ENCODE data around the gene GPD2.

DNA sequence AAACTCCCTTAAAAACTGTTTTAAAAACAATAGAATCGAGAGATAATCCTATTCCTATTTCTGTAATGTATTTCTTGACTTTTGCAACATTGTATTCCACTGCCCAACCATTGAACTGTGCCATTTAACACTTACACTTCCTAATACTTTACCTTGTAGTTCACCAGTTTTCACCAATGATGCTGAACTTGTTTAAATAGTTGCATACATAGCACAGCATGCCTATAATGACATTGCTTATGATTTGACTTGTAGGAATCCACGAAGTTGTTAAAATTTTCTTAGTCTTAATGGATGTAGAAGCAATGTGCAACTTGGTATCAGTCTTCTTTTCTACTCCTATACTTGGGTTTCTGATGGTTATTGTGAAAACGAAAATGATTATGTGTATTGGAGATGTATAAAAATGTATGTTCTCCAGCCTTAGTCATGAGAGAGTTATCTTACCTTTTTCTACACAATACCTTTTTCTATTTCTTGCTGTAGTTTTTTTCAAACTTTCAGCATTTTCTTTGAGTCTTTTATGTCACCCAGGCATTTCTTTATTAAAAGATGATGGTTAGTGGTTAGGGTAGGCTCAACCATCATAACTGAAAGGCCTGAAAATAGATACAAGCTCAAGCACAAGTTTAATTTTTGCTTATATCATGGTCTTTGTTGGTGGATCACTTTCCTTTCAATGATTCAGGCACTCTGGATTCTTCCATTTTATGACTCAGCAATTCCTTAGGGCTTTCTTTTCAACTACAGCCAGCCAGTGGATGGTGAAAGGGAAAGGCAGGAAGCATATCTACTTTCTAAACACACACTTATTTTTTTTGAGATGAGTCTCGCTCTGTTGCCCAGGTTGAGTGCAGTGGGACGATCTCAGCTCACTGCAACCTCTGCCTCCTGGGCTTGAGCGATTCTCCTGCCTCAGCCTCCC, 9.4 kb downstream of the GPD2 start:
- TF ChIP-seq POLR2A (IDR thresholded peaks at IDR 0.05), result no peak
- TF ChIP-seq, protein P1, sequence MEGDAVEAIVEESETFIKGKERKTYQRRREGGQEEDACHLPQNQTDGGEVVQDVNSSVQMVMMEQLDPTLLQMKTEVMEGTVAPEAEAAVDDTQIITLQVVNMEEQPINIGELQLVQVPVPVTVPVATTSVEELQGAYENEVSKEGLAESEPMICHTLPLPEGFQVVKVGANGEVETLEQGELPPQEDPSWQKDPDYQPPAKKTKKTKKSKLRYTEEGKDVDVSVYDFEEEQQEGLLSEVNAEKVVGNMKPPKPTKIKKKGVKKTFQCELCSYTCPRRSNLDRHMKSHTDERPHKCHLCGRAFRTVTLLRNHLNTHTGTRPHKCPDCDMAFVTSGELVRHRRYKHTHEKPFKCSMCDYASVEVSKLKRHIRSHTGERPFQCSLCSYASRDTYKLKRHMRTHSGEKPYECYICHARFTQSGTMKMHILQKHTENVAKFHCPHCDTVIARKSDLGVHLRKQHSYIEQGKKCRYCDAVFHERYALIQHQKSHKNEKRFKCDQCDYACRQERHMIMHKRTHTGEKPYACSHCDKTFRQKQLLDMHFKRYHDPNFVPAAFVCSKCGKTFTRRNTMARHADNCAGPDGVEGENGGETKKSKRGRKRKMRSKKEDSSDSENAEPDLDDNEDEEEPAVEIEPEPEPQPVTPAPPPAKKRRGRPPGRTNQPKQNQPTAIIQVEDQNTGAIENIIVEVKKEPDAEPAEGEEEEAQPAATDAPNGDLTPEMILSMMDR (IDR thresholded peaks at IDR 0.05), result no peak
